ENCODE measurements around the gene CCDC14. TPM values are rescaled to one million over a fixed set of nuclear protein-coding genes. Genes with fewer than 3 reads are reported as not detected.

Gene CCDC14
- polyA plus RNA-seq, 1 donor from 2014 or later: 266 TPM

- no peaks in the 10 kb centered on the region for H3F3A ChIP-seq (ENCODE audit: insufficient read depth, low read length, poor library complexity, severe bottlenecking)
- TF ChIP-seq CTCF (IDR thresholded peaks at IDR 0.05; ENCODE audit: poor library complexity, severe bottlenecking) (no peak), REST (IDR thresholded peaks at IDR 0.05; ENCODE audit: borderline replicate concordance) (no peak), EP300 (conservative IDR thresholded peaks at IDR 0.05; ENCODE audit: poor library complexity, severe bottlenecking) (no peak)
Observed at GRCh38 chr3:123884993-123885392, 76.0 kb downstream of the CCDC14 start.

GRCh38 chr3:123884203-123884831 is 76.7 kb downstream of the CCDC14 start, which contains the start of gene MYLK:
Gene MYLK, minus strand, starts transcription at chr3:123884332. Its CDS starts 90,491 bp downstream, at chr3:123793841.
- H3K27ac ChIP-seq (ENCODE audit: low read length): no peak within 1 kb of the TSS
- peak within 1 kb of the TSS; percentile 76 for H3K4me2 ChIP-seq (ENCODE audit: low read length)
- peaks cover 12% of the 10 kb centered on the region for H3K27me3 ChIP-seq (ENCODE audit: insufficient read depth, low read depth, low read length)
- no peaks in the 10 kb centered on the region for H3K79me2 ChIP-seq (replicated peaks; ENCODE audit: insufficient read depth, low read length)
- H4K20me1 ChIP-seq (ENCODE audit: insufficient read depth): no peaks in the 10 kb centered on the region
- H3K9me3 ChIP-seq (ENCODE audit: low read length): no peaks in the 10 kb centered on the region
- H3K4me3 ChIP-seq (ENCODE audit: low read length): peak within 1 kb of the TSS; percentile 72
- no peaks in the 10 kb centered on the region for H3F3A ChIP-seq (ENCODE audit: insufficient read depth, low read length, poor library complexity, severe bottlenecking)
- no peaks in the 10 kb centered on the region for H3K9me2 ChIP-seq (ENCODE audit: insufficient read depth, low read length)
- H3K36me3 ChIP-seq (ENCODE audit: insufficient read depth, low read length): no peaks in the 10 kb centered on the region
- peak within 1 kb of the TSS; percentile 16 for H3K9ac ChIP-seq (ENCODE audit: low read length)
- no peak within 1 kb of the TSS for H2AFZ ChIP-seq (ENCODE audit: low read depth, low read length)
- TF ChIP-seq CTCF (IDR thresholded peaks at IDR 0.05; ENCODE audit: poor library complexity, severe bottlenecking): no peak

More at GRCh38 chr3:123884993-123885392, 76.0 kb downstream of the CCDC14 start:
- Histone ChIP-seq H3K79me2 (replicated peaks; ENCODE audit: insufficient read depth, low read length) (no peaks in the 10 kb centered on the region), H3K9me2 (ENCODE audit: insufficient read depth, low read length) (no peaks in the 10 kb centered on the region), H3K27ac (ENCODE audit: low read length) (no peak overlapping the region), H3K4me3 (ENCODE audit: low read length) (peak overlapping the region; percentile 72), H3K9me3 (ENCODE audit: low read length) (no peaks in the 10 kb centered on the region), H4K20me1 (ENCODE audit: insufficient read depth) (no peaks in the 10 kb centered on the region), H2AFZ (ENCODE audit: low read depth, low read length) (no peak overlapping the region), H3K9ac (ENCODE audit: low read length) (no peak overlapping the region), H3K4me2 (ENCODE audit: low read length) (no peak overlapping the region), H3K27me3 (ENCODE audit: insufficient read depth, low read depth, low read length) (peaks cover 12% of the 10 kb centered on the region), H3K36me3 (ENCODE audit: insufficient read depth, low read length) (no peaks in the 10 kb centered on the region)

GRCh38 chr3:123883701-123884202 is 77.3 kb downstream of the CCDC14 start:
- Histone ChIP-seq H3K79me2 (replicated peaks; ENCODE audit: insufficient read depth, low read length) (no peaks in the 10 kb centered on the region), H3F3A (ENCODE audit: insufficient read depth, low read length, poor library complexity, severe bottlenecking) (no peaks in the 10 kb centered on the region), H3K4me2 (ENCODE audit: low read length) (no peak overlapping the region), H3K9ac (ENCODE audit: low read length) (no peak overlapping the region), H2AFZ (ENCODE audit: low read depth, low read length) (no peak overlapping the region), H3K27ac (ENCODE audit: low read length) (no peak overlapping the region), H3K9me2 (ENCODE audit: insufficient read depth, low read length) (no peaks in the 10 kb centered on the region), H4K20me1 (ENCODE audit: insufficient read depth) (no peaks in the 10 kb centered on the region), H3K4me3 (ENCODE audit: low read length) (peak overlapping the region; percentile 60), H3K27me3 (ENCODE audit: insufficient read depth, low read depth, low read length) (peaks cover 12% of the 10 kb centered on the region), H3K9me3 (ENCODE audit: low read length) (no peaks in the 10 kb centered on the region), H3K36me3 (ENCODE audit: insufficient read depth, low read length) (no peaks in the 10 kb centered on the region)
- TF ChIP-seq EP300 (conservative IDR thresholded peaks at IDR 0.05; ENCODE audit: poor library complexity, severe bottlenecking): no peak
- no peak for TF ChIP-seq POLR2AphosphoS5 (IDR thresholded peaks at IDR 0.05)
- no peak for TF ChIP-seq TAF1 (IDR thresholded peaks at IDR 0.05; ENCODE audit: low read depth)
- no peak for TF ChIP-seq SMC3 (conservative IDR thresholded peaks at IDR 0.05; ENCODE audit: poor library complexity)
- TF ChIP-seq CTCF (IDR thresholded peaks at IDR 0.05; ENCODE audit: poor library complexity, severe bottlenecking): no peak
- no peak for TF ChIP-seq RAD21 (conservative IDR thresholded peaks at IDR 0.05)
- no peak for TF ChIP-seq EZH2 (IDR thresholded peaks at IDR 0.05; ENCODE audit: borderline replicate concordance, insufficient read depth, low read length, poor library complexity, severe bottlenecking)
